Measurements from ENCODE around the gene BORCS5. TPM values are rescaled to one million over a fixed set of nuclear protein-coding genes. Genes with fewer than 3 reads are reported as not detected.
"Not testable (repeated sequence)": the region's sequence is repeated elsewhere in the genome, so short reads cannot be mapped to it uniquely, and the experiment has no call there.

Gene BORCS5
- total and polyA plus RNA-seq, 2 experiments from 2014 or later = 7.7 to 14.1 TPM

GRCh38 chr12:12350868-12351463, 5.9 kb upstream of the BORCS5 start:
- Histone ChIP-seq H3K36me3 (ENCODE audit: low read depth) (no peaks in the 10 kb centered on the region), H3F3A (ENCODE audit: insufficient read depth) (no peaks in the 10 kb centered on the region), H2AFZ (peak overlapping the region; percentile 96; the same call in 1 of the 2 replicates), H3K27ac (no peak overlapping the region), H3K4me1 (ENCODE audit: insufficient read depth) (no peaks in the 10 kb centered on the region), H3K9me2 (ENCODE audit: insufficient read depth) (no peaks in the 10 kb centered on the region), H3K4me3 (peak overlapping the region; percentile 81; the same call in 1 of the 2 replicates), H3K9me3 (ENCODE audit: low read depth) (no peaks in the 10 kb centered on the region), H3K79me2 (ENCODE audit: insufficient read depth) (no peaks in the 10 kb centered on the region), H4K20me1 (ENCODE audit: insufficient read depth) (no peaks in the 10 kb centered on the region), H3K27me3 (replicated peaks; ENCODE audit: insufficient read depth) (no peaks in the 10 kb centered on the region), H3K9ac (no peak overlapping the region), H3K4me2 (ENCODE audit: unreplicated experiment) (no peak overlapping the region)
- in situ Hi-C loops (cut with MboI) = no loop called here
- DNase-seq = no peak
- WGBS, 2 experiments (ENCODE audit: low coverage in 1 of 2, low lambda C conversion rate in 2 of 2, missing lambda C conversion rate in 2 of 2) = 93 to 97% methylated on average over 3 of the region's 3 CpGs
- TF ChIP-seq EZH2phosphoT487 (IDR thresholded peaks at IDR 0.05; ENCODE audit: insufficient read depth, low read depth) = no peak
- no peak for TF ChIP-seq EZH2 (IDR thresholded peaks at IDR 0.05; ENCODE audit: insufficient read depth, poor library complexity, severe bottlenecking)

- H3K9ac ChIP-seq; in situ Hi-C loops (cut with MboI): not testable (repeated sequence)
These were observed 5.3 kb upstream of the BORCS5 start for GRCh38 chr12:12351468-12352185.

GRCh38 chr12:12353276-12353675, 3.6 kb upstream of the BORCS5 start:
- Histone ChIP-seq H3K27ac (no peak overlapping the region), H3K4me3 (no peak overlapping the region), H3K4me1 (ENCODE audit: insufficient read depth) (peaks cover 5% of the 10 kb centered on the region), H3K9ac (no peak overlapping the region), H3K27me3 (replicated peaks; ENCODE audit: insufficient read depth) (no peaks in the 10 kb centered on the region), H3K79me2 (ENCODE audit: insufficient read depth) (peaks cover 7% of the 10 kb centered on the region), H3K36me3 (ENCODE audit: low read depth) (no peaks in the 10 kb centered on the region), H3K9me3 (ENCODE audit: low read depth) (no peaks in the 10 kb centered on the region), H3K4me2 (ENCODE audit: unreplicated experiment) (no peak overlapping the region), H4K20me1 (ENCODE audit: insufficient read depth) (no peaks in the 10 kb centered on the region), H3K9me2 (ENCODE audit: insufficient read depth) (no peaks in the 10 kb centered on the region), H3F3A (ENCODE audit: insufficient read depth) (peaks cover 12% of the 10 kb centered on the region; the same call in 1 of the 2 replicates), H2AFZ (no peak overlapping the region)
- in situ Hi-C loops (cut with MboI) = no loop called here
- TF ChIP-seq EZH2 (IDR thresholded peaks at IDR 0.05; ENCODE audit: insufficient read depth, poor library complexity, severe bottlenecking) (no peak), EZH2phosphoT487 (IDR thresholded peaks at IDR 0.05; ENCODE audit: insufficient read depth, low read depth) (no peak)
- WGBS, 2 experiments (ENCODE audit: low coverage in 1 of 2, low lambda C conversion rate in 2 of 2, missing lambda C conversion rate in 2 of 2) = 94 to 100% methylated on average over 1 of the region's 1 CpG
- DNase-seq = no peak

More at GRCh38 chr12:12351468-12352185, 5.3 kb upstream of the BORCS5 start:
- not testable (repeated sequence) for H3K4me2 ChIP-seq (ENCODE audit: unreplicated experiment); H3K4me1 ChIP-seq (ENCODE audit: insufficient read depth); H3K27me3 ChIP-seq (replicated peaks; ENCODE audit: insufficient read depth); H3K4me3 ChIP-seq; DNase-seq; H3K36me3 ChIP-seq (ENCODE audit: low read depth); H3K9me2 ChIP-seq (ENCODE audit: insufficient read depth); H2AFZ ChIP-seq; H3K9me3 ChIP-seq (ENCODE audit: low read depth); H4K20me1 ChIP-seq (ENCODE audit: insufficient read depth); H3K27ac ChIP-seq; H3F3A ChIP-seq (ENCODE audit: insufficient read depth); H3K79me2 ChIP-seq (ENCODE audit: insufficient read depth)
- WGBS, 2 experiments (ENCODE audit: low coverage in 1 of 2, low lambda C conversion rate in 2 of 2, missing lambda C conversion rate in 2 of 2) = 81 to 88% methylated on average over 19 of the region's 19 CpGs

GRCh38 chr12:12353807-12354206, 3.1 kb upstream of the BORCS5 start:
- no peaks in the 10 kb centered on the region for H3K36me3 ChIP-seq (ENCODE audit: low read depth)
- H3K27me3 ChIP-seq (replicated peaks; ENCODE audit: insufficient read depth) = no peaks in the 10 kb centered on the region
- H2AFZ ChIP-seq = no peak overlapping the region
- H4K20me1 ChIP-seq (ENCODE audit: insufficient read depth) = no peaks in the 10 kb centered on the region
- H3K27ac ChIP-seq = no peak overlapping the region
- peaks cover 10% of the 10 kb centered on the region for H3K4me1 ChIP-seq (ENCODE audit: insufficient read depth)
- TF ChIP-seq EZH2phosphoT487 (IDR thresholded peaks at IDR 0.05; ENCODE audit: insufficient read depth, low read depth) = no peak
- no peak for TF ChIP-seq EZH2 (IDR thresholded peaks at IDR 0.05; ENCODE audit: insufficient read depth, poor library complexity, severe bottlenecking)
- peaks cover 12% of the 10 kb centered on the region; the same call in 1 of the 2 replicates for H3F3A ChIP-seq (ENCODE audit: insufficient read depth)
- no peak for DNase-seq
- no peaks in the 10 kb centered on the region for H3K9me3 ChIP-seq (ENCODE audit: low read depth)
- H3K9ac ChIP-seq = no peak overlapping the region
- no peak overlapping the region for H3K4me3 ChIP-seq
- H3K9me2 ChIP-seq (ENCODE audit: insufficient read depth) = no peaks in the 10 kb centered on the region
- no peak overlapping the region for H3K4me2 ChIP-seq (ENCODE audit: unreplicated experiment)
- 59 to 62% methylated on average over 5 of the region's 5 CpGs for WGBS, 2 experiments (ENCODE audit: low coverage in 1 of 2, low lambda C conversion rate in 2 of 2, missing lambda C conversion rate in 2 of 2)
- H3K79me2 ChIP-seq (ENCODE audit: insufficient read depth) = peaks cover 12% of the 10 kb centered on the region
- in situ Hi-C loops (cut with MboI) = no loop called here

Data from GM23248 (cell line).